ENCODE data around the gene NMUR1. TPM values are rescaled to one million over a fixed set of nuclear protein-coding genes. Genes with fewer than 3 reads are reported as not detected.
"Not testable (repeated sequence)": the region's sequence is repeated elsewhere in the genome, so short reads cannot be mapped to it uniquely, and the experiment has no call there.

Gene NMUR1
- total RNA-seq, result not detected in 2 replicates

- no peak within 1 kb of the TSS for H3K4me3 ChIP-seq (ENCODE audit: low read depth, low read length)
- DNase-seq (ENCODE audit: low read depth), result peak; percentile 20
- peak; percentile 63 for TF ChIP-seq CTCF (IDR thresholded peaks at IDR 0.05; ENCODE audit: insufficient read depth, low read depth, low read length)
These were observed at the start of gene NMUR1 for GRCh38 chr2:231530099-231531011. NMUR1 (minus strand) TSS chr2:231530445; CDS start chr2:231530361, 84 bp downstream.

GRCh38 chr2:231579560-231579959 lies 49.3 kb upstream of the NMUR1 start:
- no peak for TF ChIP-seq CTCF (IDR thresholded peaks at IDR 0.05; ENCODE audit: insufficient read depth, low read depth, low read length)
- no peak for DNase-seq (ENCODE audit: low read depth)
- no peak overlapping the region for H3K4me3 ChIP-seq (ENCODE audit: low read depth, low read length)

- not testable (repeated sequence) for DNase-seq (ENCODE audit: low read depth); H3K4me3 ChIP-seq (ENCODE audit: low read depth, low read length)
These were observed 48.4 kb upstream of the NMUR1 start for GRCh38 chr2:231578655-231579054.

GRCh38 chr2:231576465-231576864 lies 46.2 kb upstream of the NMUR1 start:
- TF ChIP-seq CTCF (IDR thresholded peaks at IDR 0.05; ENCODE audit: insufficient read depth, low read depth, low read length), result no peak
- DNase-seq (ENCODE audit: low read depth), result no peak
- H3K4me3 ChIP-seq (ENCODE audit: low read depth, low read length), result no peak overlapping the region

- DNase-seq (ENCODE audit: low read depth), result no peak
- TF ChIP-seq CTCF (IDR thresholded peaks at IDR 0.05; ENCODE audit: insufficient read depth, low read depth, low read length), result no peak
- H3K4me3 ChIP-seq (ENCODE audit: low read depth, low read length), result no peak overlapping the region
These were observed 45.5 kb upstream of the NMUR1 start for GRCh38 chr2:231575612-231576256.

- no peak overlapping the region for H3K4me3 ChIP-seq (ENCODE audit: low read depth, low read length)
- no peak for TF ChIP-seq CTCF (IDR thresholded peaks at IDR 0.05; ENCODE audit: insufficient read depth, low read depth, low read length)
- DNase-seq (ENCODE audit: low read depth), result no peak
These were observed 43.6 kb upstream of the NMUR1 start for GRCh38 chr2:231573698-231574421.

GRCh38 chr2:231573096-231573495 lies 42.9 kb upstream of the NMUR1 start:
- no peak for DNase-seq (ENCODE audit: low read depth)
- no peak for TF ChIP-seq CTCF (IDR thresholded peaks at IDR 0.05; ENCODE audit: insufficient read depth, low read depth, low read length)
- no peak overlapping the region for H3K4me3 ChIP-seq (ENCODE audit: low read depth, low read length)

Data from fibroblast of villous mesenchyme (primary cell).